Stimulated activated effector memory CD8-positive, alpha-beta T cell treated with anti-CD3 and anti-CD28 coated beads, Interleukin-12 subunit alpha, Interleukin-12 subunit beta, amount 100 ng/mL, for 72 hours (primary cell): ENCODE measurements around the gene CRCP.
"Not testable (repeated sequence)": the region's sequence is repeated elsewhere in the genome, so short reads cannot be mapped to it uniquely, and the experiment has no call there.

Experiments used
- ATAC-seq: fragments of 150-1000 bp; cut with Tn5 transposase; 2 replicates; pipeline ENCODE4 v1.10.0; 2021
- DNase-seq, 2 donors: peaks; one replicate each; pipeline ENCODE4 v3.0.0; 2021 to 2022; ENCODE audit warnings: low spot score in 2 of 2
- H3K27ac Mint-ChIP-seq: one replicate; pipeline ENCODE4 v1.8.0; 2022; ENCODE audit warnings: mild to moderate bottlenecking, mixed read lengths
- H3K36me3 Mint-ChIP-seq: one replicate; pipeline ENCODE4 v1.8.0; 2022; ENCODE audit warnings: mild to moderate bottlenecking, mixed read lengths
- H3K4me1 Mint-ChIP-seq: one replicate; pipeline ENCODE4 v1.8.0; 2022; ENCODE audit warnings: mixed read lengths
- H3K4me3 Mint-ChIP-seq: one replicate; pipeline ENCODE4 v1.8.0; 2022; ENCODE audit warnings: mild to moderate bottlenecking, mixed read lengths
- H3K9me3 Mint-ChIP-seq: one replicate; pipeline ENCODE4 v1.8.0; 2022; ENCODE audit warnings: mixed read lengths

The CRCP gene

DNA sequence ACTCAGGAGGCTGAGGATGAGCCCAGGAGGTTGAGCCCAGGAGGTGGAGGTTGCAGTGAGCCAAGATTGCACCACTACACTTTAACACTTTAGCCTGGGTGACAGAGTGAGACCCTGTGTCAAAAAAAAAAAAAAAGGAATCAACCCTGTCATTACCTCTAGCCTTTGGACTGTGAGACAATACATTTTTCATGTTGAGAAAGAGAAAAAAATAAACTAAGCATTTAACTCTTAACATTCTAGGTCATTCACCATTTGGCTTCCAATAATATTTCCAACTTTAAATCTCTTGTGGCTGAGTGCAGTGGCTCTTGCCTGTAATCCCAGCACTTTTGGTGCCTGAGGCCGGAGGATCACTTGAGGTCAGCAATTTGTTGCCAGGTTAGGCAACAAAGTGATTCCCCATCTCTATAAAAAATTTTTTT, 48.6 kb downstream of the CRCP start:
- no peak for DNase-seq
- H3K36me3 Mint-ChIP-seq = peaks cover 7% of the 10 kb centered on the region
- no peak overlapping the region for H3K27ac Mint-ChIP-seq
- no peak for ATAC-seq
- H3K4me1 Mint-ChIP-seq = no peaks in the 10 kb centered on the region
- H3K9me3 Mint-ChIP-seq = no peaks in the 10 kb centered on the region
- no peak overlapping the region for H3K4me3 Mint-ChIP-seq

DNA sequence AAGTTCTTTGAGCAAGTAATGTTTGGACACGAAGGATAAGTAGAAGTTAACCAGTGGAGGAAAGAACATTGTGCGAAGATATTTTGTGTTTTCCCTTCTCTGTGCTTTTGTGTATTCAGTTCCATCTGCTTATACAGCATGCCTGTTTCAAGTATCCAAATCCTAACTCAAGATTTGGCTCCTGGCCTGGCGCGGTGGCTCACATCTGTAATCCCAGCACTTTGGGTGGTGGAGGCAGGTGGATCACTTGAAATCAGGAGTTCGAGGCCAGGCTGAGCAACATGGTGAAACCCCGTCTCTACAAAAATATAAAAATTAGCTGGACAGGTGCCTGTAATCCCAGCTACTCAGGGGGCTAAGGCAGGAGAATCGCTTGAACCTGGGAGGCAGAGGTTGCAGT, 49.7 kb downstream of the CRCP start:
- DNase-seq = no peak
- no peak for ATAC-seq
- Mint-ChIP-seq H3K9me3 (no peaks in the 10 kb centered on the region), H3K27ac (no peak overlapping the region), H3K4me1 (no peaks in the 10 kb centered on the region), H3K36me3 (no peaks in the 10 kb centered on the region), H3K4me3 (no peak overlapping the region)

DNA sequence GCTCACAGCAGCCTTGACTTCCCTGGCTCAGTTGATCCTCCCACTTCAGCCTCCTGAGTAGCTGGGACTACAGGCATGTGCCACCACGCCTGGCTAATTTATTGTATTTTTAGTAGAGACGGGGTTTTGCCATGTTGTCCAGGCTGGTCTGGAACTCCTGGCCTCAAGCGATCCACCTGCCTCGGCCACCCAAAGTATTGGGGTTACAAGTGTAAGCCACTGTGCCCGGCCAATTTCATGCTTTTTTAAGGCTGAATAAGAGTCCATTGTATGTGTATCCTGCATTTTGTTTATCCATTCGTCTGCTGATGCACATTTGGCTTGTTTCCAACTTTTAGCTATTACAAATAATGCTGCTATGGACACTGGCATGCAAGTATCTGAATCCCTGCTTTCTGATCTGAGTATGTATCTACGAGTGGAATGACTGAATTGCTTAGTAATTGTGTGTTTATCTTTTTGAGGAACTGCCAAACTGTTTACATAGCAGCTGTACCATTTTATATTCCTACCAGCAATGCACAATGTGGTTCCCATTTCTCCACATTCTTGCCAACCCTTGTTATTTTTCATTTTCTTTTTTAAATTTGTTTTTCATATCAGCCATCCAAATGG, 53.2 kb downstream of the CRCP start:
- no peak for ATAC-seq
- H3K36me3 Mint-ChIP-seq = no peaks in the 10 kb centered on the region
- no peak overlapping the region for H3K27ac Mint-ChIP-seq
- no peaks in the 10 kb centered on the region for H3K9me3 Mint-ChIP-seq
- no peaks in the 10 kb centered on the region for H3K4me1 Mint-ChIP-seq
- no peak overlapping the region for H3K4me3 Mint-ChIP-seq
- DNase-seq = no peak

DNA sequence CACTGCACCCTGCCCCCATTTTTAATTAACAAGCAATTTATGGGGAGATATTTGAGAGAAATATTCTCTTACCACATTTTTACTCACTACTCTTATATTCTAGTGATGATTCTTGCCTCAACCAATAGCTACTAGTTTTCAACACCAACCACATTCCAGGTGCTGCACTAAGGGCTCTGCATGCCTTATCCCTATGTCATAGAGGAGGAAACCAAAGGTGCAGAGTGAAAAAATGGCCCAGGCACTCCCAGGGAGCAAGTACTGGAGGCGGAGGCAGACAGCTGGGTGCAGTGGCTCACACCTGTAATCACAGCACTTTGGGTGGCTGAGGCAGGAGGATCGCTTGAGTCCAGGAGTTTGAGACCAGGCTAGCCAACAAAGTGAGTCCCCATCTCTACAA, 55.0 kb downstream of the CRCP start:
- DNase-seq (no peak), ATAC-seq (no peak)
- Mint-ChIP-seq H3K4me3 (no peak overlapping the region), H3K4me1 (no peaks in the 10 kb centered on the region), H3K27ac (no peak overlapping the region), H3K36me3 (no peaks in the 10 kb centered on the region), H3K9me3 (no peaks in the 10 kb centered on the region)

DNA sequence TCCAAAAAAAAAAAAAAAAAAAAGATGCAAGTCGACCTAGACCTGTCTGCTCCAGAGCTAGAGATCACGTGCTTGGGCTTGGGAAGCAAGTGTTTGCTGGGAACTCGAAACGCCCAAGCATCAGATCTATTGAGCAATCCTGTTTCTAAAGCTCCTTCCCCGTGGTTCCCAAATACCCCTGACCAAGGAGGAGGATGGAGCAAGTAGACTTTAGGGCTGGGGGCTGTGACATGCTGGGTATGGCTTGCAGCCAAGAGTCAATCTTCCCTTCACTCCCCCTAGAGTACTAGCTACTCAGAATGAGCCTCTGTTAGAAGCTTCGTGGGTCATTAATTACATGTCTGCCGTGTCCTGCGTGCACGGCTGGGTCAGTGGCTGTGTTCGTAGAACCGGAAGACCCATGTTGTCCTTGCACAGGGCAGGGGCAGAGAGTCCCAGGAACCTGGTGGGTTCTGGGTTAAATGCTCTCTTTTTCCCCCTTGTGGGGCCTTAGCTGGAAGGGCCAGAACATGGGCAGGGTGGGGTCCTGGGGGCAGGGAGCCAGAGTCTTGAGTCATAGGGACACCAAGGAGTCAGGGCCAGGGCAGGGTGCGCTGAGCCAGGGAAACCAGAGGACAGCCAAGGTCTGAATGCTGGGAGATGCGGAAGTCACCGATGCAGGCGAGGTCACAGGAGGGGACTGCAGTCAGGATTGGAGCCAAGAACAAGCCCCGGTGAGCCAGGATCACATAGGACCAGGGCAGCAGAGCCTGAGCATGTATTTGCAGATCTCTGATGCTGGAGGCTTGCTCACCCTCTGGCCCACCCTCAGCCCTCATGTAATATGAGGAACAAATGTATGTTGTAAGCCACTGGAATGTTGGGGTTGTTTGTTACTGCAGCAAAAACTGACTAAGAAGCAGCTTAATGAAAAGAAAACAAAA, 55.9 kb downstream of the CRCP start:
- no peak overlapping the region for H3K27ac Mint-ChIP-seq
- no peaks in the 10 kb centered on the region for H3K4me1 Mint-ChIP-seq
- ATAC-seq (no peak), DNase-seq (no peak)
- H3K36me3 Mint-ChIP-seq = no peaks in the 10 kb centered on the region
- no peak overlapping the region for H3K4me3 Mint-ChIP-seq
- no peaks in the 10 kb centered on the region for H3K9me3 Mint-ChIP-seq

DNA sequence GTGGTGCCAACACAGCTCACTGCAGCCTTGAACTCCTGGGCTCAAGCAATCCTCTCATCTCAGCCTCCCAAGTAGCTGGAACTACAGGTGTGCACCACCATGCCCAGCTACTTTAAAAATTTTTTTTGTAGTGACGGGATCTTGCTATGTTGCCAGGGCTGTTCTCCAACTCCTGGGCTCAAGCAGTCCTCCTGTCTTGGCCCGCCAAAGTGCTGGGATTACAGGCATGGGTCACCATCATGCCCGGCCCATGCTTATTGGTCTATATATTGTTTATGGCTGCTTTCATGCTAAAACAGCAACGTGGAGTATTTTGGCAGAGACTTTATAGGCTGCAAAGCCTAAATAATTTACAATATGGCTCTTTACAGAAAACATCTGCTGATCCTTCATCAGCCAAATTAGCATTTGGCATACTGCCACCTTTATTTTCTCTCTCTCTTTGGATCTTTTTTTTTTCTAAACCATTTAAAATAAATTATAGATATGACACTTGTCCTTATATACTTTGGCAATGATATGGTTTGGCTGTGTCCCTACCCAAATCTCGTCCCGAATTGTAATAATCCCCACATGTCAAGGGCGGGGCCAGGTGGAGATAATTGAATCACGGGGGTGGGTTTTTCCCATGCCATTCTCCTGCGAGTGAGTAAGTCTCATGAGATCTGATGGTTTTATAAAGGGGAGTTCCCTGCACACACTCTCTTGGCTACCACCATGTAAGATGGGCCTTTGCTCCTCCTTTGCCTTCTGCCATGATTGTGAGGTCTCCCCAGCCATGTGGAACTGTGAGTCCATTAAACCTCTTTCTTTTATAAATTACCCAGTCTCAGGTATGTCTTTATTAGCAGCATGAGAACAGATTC, 58.1 kb downstream of the CRCP start:
- not testable (repeated sequence) for H3K4me1 Mint-ChIP-seq, H3K4me3 Mint-ChIP-seq, H3K9me3 Mint-ChIP-seq, H3K27ac Mint-ChIP-seq, ATAC-seq, DNase-seq, H3K36me3 Mint-ChIP-seq

DNA sequence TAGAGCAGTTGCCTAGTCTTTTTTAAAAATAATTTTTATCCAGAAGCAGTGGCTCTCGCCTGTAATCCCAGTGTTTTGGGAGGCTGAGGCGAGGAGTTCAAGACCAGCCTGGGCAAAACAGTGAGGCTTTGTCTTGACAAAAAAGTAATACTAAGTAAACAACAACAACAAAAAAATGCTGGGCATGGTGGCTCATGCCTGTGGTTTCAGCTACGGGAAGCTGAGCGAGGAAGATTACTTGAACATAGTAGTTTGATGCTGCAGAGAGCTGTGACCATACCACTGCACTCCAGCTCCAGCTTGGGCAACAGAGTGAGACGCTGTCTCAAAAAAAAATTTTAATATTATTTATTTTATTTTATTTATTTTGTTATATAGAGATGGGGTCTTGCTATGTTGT, 59.2 kb downstream of the CRCP start:
- no peak overlapping the region for H3K27ac Mint-ChIP-seq
- no peaks in the 10 kb centered on the region for H3K9me3 Mint-ChIP-seq
- no peaks in the 10 kb centered on the region for H3K36me3 Mint-ChIP-seq
- H3K4me1 Mint-ChIP-seq = no peaks in the 10 kb centered on the region
- H3K4me3 Mint-ChIP-seq = no peak overlapping the region
- DNase-seq = no peak
- ATAC-seq = no peak

DNA sequence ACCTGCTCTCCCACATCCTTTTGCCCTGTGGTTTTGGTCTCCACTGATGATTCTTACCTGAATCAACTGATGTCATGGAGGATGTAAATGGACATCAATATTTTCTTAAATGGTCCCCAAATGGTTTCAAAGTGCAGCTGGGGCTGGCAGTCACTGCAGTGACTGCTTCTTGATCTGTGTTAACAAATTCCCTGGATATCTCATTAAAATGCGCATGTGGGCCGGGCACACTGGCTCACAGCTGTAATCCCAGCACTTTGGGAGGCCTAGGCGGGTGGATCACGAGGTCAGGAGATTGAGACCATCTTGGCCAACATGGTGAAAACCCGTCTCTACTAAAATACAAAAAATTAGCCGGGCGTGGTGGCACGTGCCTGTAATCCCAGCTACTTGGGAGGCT, 60.4 kb downstream of the CRCP start:
- H3K27ac Mint-ChIP-seq, H3K36me3 Mint-ChIP-seq, ATAC-seq, H3K4me3 Mint-ChIP-seq, H3K4me1 Mint-ChIP-seq, H3K9me3 Mint-ChIP-seq, DNase-seq: not testable (repeated sequence)

DNA sequence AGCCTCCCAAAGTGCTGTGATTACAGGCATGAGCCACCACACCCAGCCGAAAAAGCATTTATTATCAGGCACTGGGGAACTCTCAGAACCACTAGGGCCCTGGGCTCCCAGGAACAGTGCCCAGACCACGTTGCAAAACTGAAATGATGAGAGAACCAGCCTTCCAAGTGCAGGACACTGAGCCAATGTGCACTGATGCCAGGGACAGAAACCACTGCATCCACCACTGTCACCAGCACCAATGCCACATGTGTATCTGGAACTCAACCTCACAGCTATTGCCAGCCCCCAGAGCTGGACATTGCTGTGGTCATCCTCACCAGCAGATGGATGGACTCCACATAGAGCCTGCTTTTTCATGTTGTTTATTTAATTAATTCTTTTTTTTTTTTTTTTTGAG, 62.3 kb downstream of the CRCP start:
- H3K4me1 Mint-ChIP-seq = no peaks in the 10 kb centered on the region
- DNase-seq (no peak), ATAC-seq (no peak)
- no peaks in the 10 kb centered on the region for H3K9me3 Mint-ChIP-seq
- H3K4me3 Mint-ChIP-seq = no peak overlapping the region
- no peak overlapping the region for H3K27ac Mint-ChIP-seq
- H3K36me3 Mint-ChIP-seq = no peaks in the 10 kb centered on the region

DNA sequence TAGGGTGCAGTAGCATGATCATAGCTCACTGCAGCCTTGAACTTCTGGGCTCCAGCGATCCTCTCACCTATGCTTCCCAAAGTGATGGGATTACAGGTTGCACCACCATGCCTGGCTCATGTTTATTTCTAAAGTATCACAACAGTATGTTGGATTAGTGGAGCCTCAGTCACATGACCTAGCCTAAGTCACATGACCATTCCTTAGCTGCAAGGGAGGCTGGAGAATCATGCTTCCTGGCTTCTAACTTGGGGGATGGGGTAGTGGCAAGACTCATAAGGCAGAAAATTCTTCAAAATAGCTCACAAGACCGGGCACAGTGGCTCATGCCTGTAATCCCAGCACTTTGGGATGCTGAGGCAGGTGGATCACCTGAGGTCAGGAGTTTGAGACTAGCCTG, 63.6 kb downstream of the CRCP start:
- Mint-ChIP-seq H3K4me3 (no peak overlapping the region), H3K4me1 (no peaks in the 10 kb centered on the region), H3K36me3 (no peaks in the 10 kb centered on the region), H3K27ac (no peak overlapping the region), H3K9me3 (no peaks in the 10 kb centered on the region)
- ATAC-seq (no peak), DNase-seq (no peak)

DNA sequence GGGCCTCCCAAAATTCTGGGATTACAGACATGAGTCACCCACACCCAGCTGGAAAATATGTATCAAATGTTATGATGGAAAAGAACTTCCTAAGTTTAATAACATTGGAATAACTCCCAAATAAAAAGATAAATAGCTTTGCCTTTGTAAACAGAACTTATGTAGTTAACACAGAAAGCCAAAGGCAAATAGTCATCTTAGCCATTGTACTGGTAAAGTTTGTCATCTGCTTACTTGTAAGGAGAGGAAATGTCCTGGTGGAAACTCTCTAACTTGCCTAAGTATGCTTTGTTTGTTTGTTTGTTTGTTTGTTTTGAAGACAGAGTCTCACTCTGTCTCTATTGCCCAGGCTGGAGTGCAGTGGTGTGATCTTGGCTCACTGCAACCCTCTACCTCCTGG, 66.7 kb downstream of the CRCP start:
- ATAC-seq = no peak
- H3K4me3 Mint-ChIP-seq = no peak overlapping the region
- no peaks in the 10 kb centered on the region for H3K4me1 Mint-ChIP-seq
- DNase-seq = no peak
- H3K27ac Mint-ChIP-seq = no peak overlapping the region
- no peaks in the 10 kb centered on the region for H3K9me3 Mint-ChIP-seq
- H3K36me3 Mint-ChIP-seq = no peaks in the 10 kb centered on the region

DNA sequence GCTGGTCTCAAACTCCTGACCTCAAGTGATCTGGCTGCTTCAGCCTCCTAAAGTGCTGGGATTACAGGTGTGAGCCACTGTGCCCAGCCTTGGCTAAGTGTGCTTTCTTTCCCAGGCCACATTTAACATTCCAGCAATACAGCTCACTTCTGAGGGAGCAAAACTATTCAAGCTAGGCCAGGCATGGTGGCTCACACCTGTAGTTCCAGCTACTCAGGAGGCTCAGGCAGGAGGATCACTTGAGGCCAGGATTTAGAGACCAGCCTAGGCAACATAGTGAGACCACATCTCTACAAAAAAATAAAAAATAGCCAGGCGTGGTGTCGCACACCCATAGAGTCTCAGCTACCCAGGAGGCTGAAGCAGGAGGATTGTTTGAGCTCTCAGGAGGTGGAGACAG, 67.2 kb downstream of the CRCP start:
- no peak for DNase-seq
- no peaks in the 10 kb centered on the region for H3K36me3 Mint-ChIP-seq
- H3K4me1 Mint-ChIP-seq = no peaks in the 10 kb centered on the region
- no peak overlapping the region for H3K4me3 Mint-ChIP-seq
- H3K27ac Mint-ChIP-seq = no peak overlapping the region
- ATAC-seq = no peak
- H3K9me3 Mint-ChIP-seq = no peaks in the 10 kb centered on the region

DNA sequence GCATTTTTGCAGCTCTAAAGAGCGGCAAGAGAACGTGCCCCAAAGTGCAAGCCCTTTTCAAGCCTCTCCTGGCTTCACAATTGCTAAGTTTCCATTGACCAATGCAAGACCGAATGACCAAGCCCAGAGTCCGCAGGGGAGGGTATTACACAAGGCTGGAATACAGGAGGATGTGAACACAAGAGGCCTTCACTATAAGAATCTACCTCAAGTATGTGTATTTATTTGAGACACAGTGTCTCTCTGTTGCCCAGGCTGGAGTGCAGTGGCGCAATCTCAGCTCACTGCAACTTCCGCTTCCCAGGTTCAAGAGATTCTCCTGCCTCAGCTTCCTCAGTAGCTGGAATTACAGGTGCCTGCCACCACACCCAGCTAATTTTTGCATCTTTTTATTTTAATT, 68.3 kb downstream of the CRCP start:
- Mint-ChIP-seq H3K36me3 (no peaks in the 10 kb centered on the region), H3K4me1 (no peaks in the 10 kb centered on the region), H3K27ac (no peak overlapping the region), H3K9me3 (no peaks in the 10 kb centered on the region), H3K4me3 (no peak overlapping the region)
- DNase-seq = no peak
- ATAC-seq = no peak

DNA sequence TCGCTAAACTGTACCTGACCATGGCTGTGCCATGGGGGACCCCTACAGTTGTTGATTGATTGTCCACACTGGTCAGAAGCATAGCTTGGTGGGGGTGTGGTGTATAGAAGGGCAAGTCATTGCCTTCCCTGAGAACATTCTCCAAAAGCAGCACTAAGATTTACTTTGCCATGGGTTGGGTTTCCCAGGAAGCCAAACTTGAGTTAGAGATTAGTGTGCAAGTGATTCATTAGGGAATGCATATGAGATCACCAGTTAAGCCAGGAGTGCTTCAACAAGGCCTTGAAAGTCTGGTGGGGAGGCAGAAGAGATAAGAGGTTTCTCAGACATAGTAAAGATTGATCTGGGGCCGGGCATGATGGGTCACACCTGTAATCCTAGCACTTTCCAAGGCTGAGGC, 69.1 kb downstream of the CRCP start:
- Mint-ChIP-seq H3K9me3 (no peaks in the 10 kb centered on the region), H3K4me3 (no peak overlapping the region), H3K36me3 (no peaks in the 10 kb centered on the region), H3K27ac (no peak overlapping the region), H3K4me1 (no peaks in the 10 kb centered on the region)
- no peak for DNase-seq
- no peak for ATAC-seq

DNA sequence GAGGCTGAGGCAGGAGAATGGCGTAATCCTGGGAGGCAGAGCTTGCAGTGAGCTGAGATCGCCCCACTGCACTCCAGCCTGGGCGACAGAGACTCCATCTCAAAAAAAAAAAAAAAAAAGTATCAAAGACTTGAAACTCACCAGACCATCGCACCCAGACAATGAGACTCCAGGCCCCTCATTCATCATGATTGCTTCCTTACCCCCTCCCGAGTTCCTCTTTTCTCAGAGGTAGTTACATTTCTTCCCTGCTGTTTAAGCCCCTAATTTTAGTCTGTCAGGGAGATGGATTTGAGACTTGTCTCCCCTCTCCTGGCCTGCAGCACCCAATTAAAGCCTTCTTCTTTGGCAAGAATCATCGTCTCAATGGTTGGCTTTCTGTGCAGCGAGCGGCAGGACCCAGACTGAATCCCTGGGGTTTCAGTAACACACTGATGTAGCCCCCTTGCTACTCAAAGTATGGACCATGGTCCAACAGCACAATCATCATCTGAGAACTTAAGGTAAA, 71.1 kb downstream of the CRCP start:
- no peaks in the 10 kb centered on the region for H3K4me1 Mint-ChIP-seq
- H3K36me3 Mint-ChIP-seq = no peaks in the 10 kb centered on the region
- H3K9me3 Mint-ChIP-seq = no peaks in the 10 kb centered on the region
- ATAC-seq (no peak), DNase-seq (no peak)
- no peak overlapping the region for H3K4me3 Mint-ChIP-seq
- no peak overlapping the region for H3K27ac Mint-ChIP-seq
